ENCODE data around the gene C1QB. TPM values are rescaled to one million over a fixed set of nuclear protein-coding genes. Genes with fewer than 3 reads are reported as not detected.

C1QB gene
- total RNA-seq, 2 donors from 2014 or later = not detected

DNA sequence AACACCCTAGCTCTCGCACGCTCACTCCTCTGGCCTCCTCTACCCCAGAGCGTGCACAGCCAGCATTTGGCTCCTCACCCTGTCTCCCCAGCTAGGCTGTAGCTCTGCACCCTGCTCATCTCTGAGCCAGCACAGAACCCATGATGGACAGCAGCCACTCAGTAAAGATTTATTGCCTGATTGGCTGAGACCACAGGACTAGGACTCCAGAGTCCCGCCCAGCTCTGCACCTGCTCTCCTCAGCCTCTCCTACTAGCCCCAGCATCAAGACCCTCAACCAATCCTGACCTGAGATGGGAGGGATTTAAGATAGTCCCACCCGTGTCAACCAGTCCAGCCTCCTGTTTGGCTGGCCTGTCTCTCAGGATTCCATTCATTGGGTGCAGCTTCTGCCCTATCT is 9.3 kb downstream of the C1QB start:
- Mint-ChIP-seq H3K4me3 (no peak overlapping the region), H3K4me1 (peaks cover 5% of the 10 kb centered on the region), H3K27ac (no peak overlapping the region), H3K27me3 (ENCODE audit: insufficient read depth) (peaks cover 2% of the 10 kb centered on the region), H3K9me3 (no peaks in the 10 kb centered on the region), H3K36me3 (ENCODE audit: low read depth) (no peaks in the 10 kb centered on the region)
- Histone ChIP-seq H3K27me3 (ENCODE audit: control insufficient read depth, insufficient read depth, low read length, poor library complexity, severe bottlenecking) (no peaks in the 10 kb centered on the region), H3K4me1 (ENCODE audit: control insufficient read depth, insufficient read depth, low read length) (no peaks in the 10 kb centered on the region), H3K36me3 (ENCODE audit: control insufficient read depth, insufficient read depth, low read length) (no peaks in the 10 kb centered on the region), H3K4me3 (ENCODE audit: low read length) (no peak overlapping the region), H3K9me3 (ENCODE audit: control insufficient read depth, low read length) (no peaks in the 10 kb centered on the region), H3K27ac (ENCODE audit: low read depth, low read length) (no peak overlapping the region), H3K9ac (ENCODE audit: extremely low read depth, low read length, poor library complexity, severe bottlenecking) (no peak overlapping the region)
- 60 to 88% methylated on average over 1 to 5 of the region's 5 CpGs for WGBS, 2 experiments (ENCODE audit: insufficient coverage in 1 of 2, insufficient read length in 1 of 2)
- DNase-seq = peak; percentile 92
- TF ChIP-seq, protein P1, sequence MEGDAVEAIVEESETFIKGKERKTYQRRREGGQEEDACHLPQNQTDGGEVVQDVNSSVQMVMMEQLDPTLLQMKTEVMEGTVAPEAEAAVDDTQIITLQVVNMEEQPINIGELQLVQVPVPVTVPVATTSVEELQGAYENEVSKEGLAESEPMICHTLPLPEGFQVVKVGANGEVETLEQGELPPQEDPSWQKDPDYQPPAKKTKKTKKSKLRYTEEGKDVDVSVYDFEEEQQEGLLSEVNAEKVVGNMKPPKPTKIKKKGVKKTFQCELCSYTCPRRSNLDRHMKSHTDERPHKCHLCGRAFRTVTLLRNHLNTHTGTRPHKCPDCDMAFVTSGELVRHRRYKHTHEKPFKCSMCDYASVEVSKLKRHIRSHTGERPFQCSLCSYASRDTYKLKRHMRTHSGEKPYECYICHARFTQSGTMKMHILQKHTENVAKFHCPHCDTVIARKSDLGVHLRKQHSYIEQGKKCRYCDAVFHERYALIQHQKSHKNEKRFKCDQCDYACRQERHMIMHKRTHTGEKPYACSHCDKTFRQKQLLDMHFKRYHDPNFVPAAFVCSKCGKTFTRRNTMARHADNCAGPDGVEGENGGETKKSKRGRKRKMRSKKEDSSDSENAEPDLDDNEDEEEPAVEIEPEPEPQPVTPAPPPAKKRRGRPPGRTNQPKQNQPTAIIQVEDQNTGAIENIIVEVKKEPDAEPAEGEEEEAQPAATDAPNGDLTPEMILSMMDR (conservative IDR thresholded peaks at IDR 0.05) = no peak

DNA sequence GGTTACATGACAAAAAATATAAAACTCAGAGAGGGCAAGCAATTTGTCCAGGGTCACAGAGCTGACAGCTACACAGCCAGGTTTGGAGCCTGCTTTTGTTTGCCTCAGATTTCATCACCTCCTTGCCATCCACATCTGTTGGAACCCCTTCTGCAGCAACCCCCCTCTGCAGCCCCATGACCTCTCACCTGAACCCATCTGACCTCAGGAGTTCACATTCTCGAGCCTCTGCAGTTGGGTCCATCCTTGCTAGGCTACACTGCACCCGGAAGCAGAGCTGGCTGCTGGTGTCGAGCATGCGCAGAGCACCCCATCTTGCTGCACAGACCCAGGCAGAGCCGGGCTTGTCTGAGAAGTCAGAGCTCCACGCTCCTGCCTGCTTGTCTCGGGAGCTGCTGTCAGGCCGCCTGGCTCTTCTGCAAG is 10.0 kb downstream of the C1QB start:
- no peak overlapping the region for H3K27ac Mint-ChIP-seq
- H3K4me3 ChIP-seq (ENCODE audit: low read length) = no peak overlapping the region
- 91 to 93% methylated on average over 4 to 8 of the region's 8 CpGs for WGBS, 2 experiments (ENCODE audit: insufficient coverage in 1 of 2, insufficient read length in 1 of 2)

DNA sequence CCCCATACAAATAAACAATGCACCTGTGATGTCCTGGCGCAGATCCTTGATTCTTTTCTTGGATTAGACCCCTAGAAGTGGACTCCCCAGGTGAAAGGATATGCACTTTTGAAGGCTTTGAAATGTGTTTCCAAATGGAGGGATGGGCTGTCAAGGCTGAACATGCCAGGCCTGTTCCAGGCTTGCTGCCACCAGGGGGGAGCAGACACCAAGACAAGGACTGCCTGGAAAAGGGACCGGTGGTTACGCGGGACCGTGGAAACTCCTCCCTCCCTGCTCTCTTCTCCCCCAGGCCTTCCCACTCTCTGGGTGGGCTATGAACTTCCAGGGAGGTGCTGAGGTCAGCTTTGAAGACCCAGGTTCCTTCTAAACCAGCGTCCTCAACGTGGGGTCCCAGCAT is 12.7 kb downstream of the C1QB start:
- Mint-ChIP-seq H3K36me3 (ENCODE audit: low read depth) (no peaks in the 10 kb centered on the region), H3K27me3 (ENCODE audit: insufficient read depth) (no peaks in the 10 kb centered on the region), H3K27ac (no peak overlapping the region), H3K4me1 (no peaks in the 10 kb centered on the region), H3K9me3 (no peaks in the 10 kb centered on the region), H3K4me3 (no peak overlapping the region)
- TF ChIP-seq, protein P1 (conservative IDR thresholded peaks at IDR 0.05) = peak; percentile 90
- peak; percentile 85 for DNase-seq
- Histone ChIP-seq H3K9ac (ENCODE audit: extremely low read depth, low read length, poor library complexity, severe bottlenecking) (no peak overlapping the region), H3K27ac (ENCODE audit: low read depth, low read length) (no peak overlapping the region), H3K4me1 (ENCODE audit: control insufficient read depth, insufficient read depth, low read length) (no peaks in the 10 kb centered on the region), H3K27me3 (ENCODE audit: control insufficient read depth, insufficient read depth, low read length, poor library complexity, severe bottlenecking) (no peaks in the 10 kb centered on the region), H3K4me3 (ENCODE audit: low read length) (no peak overlapping the region), H3K36me3 (ENCODE audit: control insufficient read depth, insufficient read depth, low read length) (no peaks in the 10 kb centered on the region), H3K9me3 (ENCODE audit: control insufficient read depth, low read length) (no peaks in the 10 kb centered on the region)
- 42 to 44% methylated on average over 4 to 7 of the region's 7 CpGs for WGBS, 2 experiments (ENCODE audit: insufficient coverage in 1 of 2, insufficient read length in 1 of 2)

More for the DNA sequence above, 10.0 kb downstream of the C1QB start:
- no peaks in the 10 kb centered on the region for H3K36me3 ChIP-seq (ENCODE audit: control insufficient read depth, insufficient read depth, low read length)
- no peaks in the 10 kb centered on the region for H3K4me1 ChIP-seq (ENCODE audit: control insufficient read depth, insufficient read depth, low read length)
- no peaks in the 10 kb centered on the region for H3K9me3 ChIP-seq (ENCODE audit: control insufficient read depth, low read length)
- TF ChIP-seq, protein P1 (conservative IDR thresholded peaks at IDR 0.05) = no peak
- no peaks in the 10 kb centered on the region for H3K27me3 ChIP-seq (ENCODE audit: control insufficient read depth, insufficient read depth, low read length, poor library complexity, severe bottlenecking)
- no peak overlapping the region for H3K27ac ChIP-seq (ENCODE audit: low read depth, low read length)
- Mint-ChIP-seq H3K9me3 (no peaks in the 10 kb centered on the region), H3K4me1 (peaks cover 5% of the 10 kb centered on the region), H3K27me3 (ENCODE audit: insufficient read depth) (no peaks in the 10 kb centered on the region), H3K36me3 (ENCODE audit: low read depth) (no peaks in the 10 kb centered on the region), H3K4me3 (no peak overlapping the region)
- no peak for DNase-seq
- H3K9ac ChIP-seq (ENCODE audit: extremely low read depth, low read length, poor library complexity, severe bottlenecking) = no peak overlapping the region
